Natural killer cell (primary cell): ENCODE data around the gene TPO. TPM values are rescaled to one million over a fixed set of nuclear protein-coding genes. Genes with fewer than 3 reads are reported as not detected.

Source experiments
- ATAC-seq, 3 donors: fragments of 150-1000 bp in 2 of 3; fragments of 200-7000 bp in 1 of 3; cut with Tn5 transposase; 1 replicate in 1 of 3; 2 replicates in 2 of 3; pipeline ENCODE4 v1.10.0; 2021; ENCODE audit warnings: mild to moderate bottlenecking in 2 of 3, moderate library complexity in 2 of 3
- DNase-seq, 2 donors: peaks; one replicate each; pipeline versions ENCODE4 v3.0.0 to v3.0.0-alpha.2; 2013 to 2021; ENCODE audit warnings: mixed read lengths in 1 of 2
- H3K27ac ChIP-seq: one replicate; pipeline ENCODE4 v1.5.1; 2013; ENCODE audit warnings: mild to moderate bottlenecking, low read length
- H3K27me3 ChIP-seq: one replicate; pipeline ENCODE4 v1.6.1; 2013; ENCODE audit warnings: low read length; ENCODE audit not compliant: control insufficient read depth, insufficient read depth
- H3K36me3 ChIP-seq: one replicate; pipeline ENCODE4 v1.6.1; 2013; ENCODE audit warnings: low read length; ENCODE audit not compliant: control insufficient read depth, insufficient read depth
- H3K4me1 ChIP-seq: one replicate; pipeline ENCODE4 v1.6.1; 2013; ENCODE audit warnings: low read length; ENCODE audit not compliant: control insufficient read depth, insufficient read depth
- H3K4me3 ChIP-seq: one replicate; pipeline ENCODE4 v1.5.1; 2013; ENCODE audit warnings: low read length
- H3K9me3 ChIP-seq: one replicate; pipeline ENCODE4 v1.6.1; 2013; ENCODE audit warnings: low read length; ENCODE audit not compliant: control insufficient read depth, insufficient read depth
- H3K27ac Mint-ChIP-seq, 2 donors: one replicate each; pipeline ENCODE4 v1.8.0; 2022; ENCODE audit warnings: mild to moderate bottlenecking in 2 of 2, mixed read lengths in 2 of 2, moderate library complexity in 1 of 2
- H3K27me3 Mint-ChIP-seq, 2 donors: one replicate each; pipeline ENCODE4 v1.8.0; 2022; ENCODE audit warnings: low read depth in 2 of 2, mixed read lengths in 2 of 2
- H3K36me3 Mint-ChIP-seq: one replicate; pipeline ENCODE4 v1.8.0; 2022; ENCODE audit warnings: mixed read lengths
- H3K4me1 Mint-ChIP-seq, 2 donors: one replicate each; pipeline ENCODE4 v1.8.0; 2022; ENCODE audit warnings: mixed read lengths in 2 of 2
- H3K4me3 Mint-ChIP-seq: one replicate; pipeline ENCODE4 v1.8.0; 2022; ENCODE audit warnings: mild to moderate bottlenecking, moderate library complexity, mixed read lengths
- H3K9me3 Mint-ChIP-seq, 2 donors: one replicate each; pipeline ENCODE4 v1.8.0; 2022; ENCODE audit warnings: mixed read lengths in 2 of 2
- WGBS: methylation state at CpG from one replicate; pipeline ENCODE4 v1.1.7; 2013; ENCODE audit warnings: missing lambda C conversion rate; ENCODE audit not compliant: insufficient coverage; 5-methylcytosine and 5-hydroxymethylcytosine counted together
- intact Hi-C: fragments of 100-400 bp; cut with micrococcal nuclease; formaldehyde crosslinking; loops from one replicate; pipeline ENCODE4 v1.14.2; 2022
- total RNA-seq, 4 donors: library from RNA; stranded (reverse); fragments of 120-200 nt in 1 of 4; gene quantifications; one replicate each; pipeline versions ENCODE4 v1.2.3 to v1.2.4, GENCODE V29; 2013 to 2022
- TF ChIP-seq, protein P1 (sequence below): fragments of 200-600 bp; IDR thresholded peaks from one replicate; pipeline ENCODE4 v1.8.0; 2022; ENCODE audit warnings: antibody characterized with exemption

TPO gene
- total RNA-seq, 3 donors from 2014 or later (not counting 1 experiment from before 2014, with no cell fraction given): not detected

DNA sequence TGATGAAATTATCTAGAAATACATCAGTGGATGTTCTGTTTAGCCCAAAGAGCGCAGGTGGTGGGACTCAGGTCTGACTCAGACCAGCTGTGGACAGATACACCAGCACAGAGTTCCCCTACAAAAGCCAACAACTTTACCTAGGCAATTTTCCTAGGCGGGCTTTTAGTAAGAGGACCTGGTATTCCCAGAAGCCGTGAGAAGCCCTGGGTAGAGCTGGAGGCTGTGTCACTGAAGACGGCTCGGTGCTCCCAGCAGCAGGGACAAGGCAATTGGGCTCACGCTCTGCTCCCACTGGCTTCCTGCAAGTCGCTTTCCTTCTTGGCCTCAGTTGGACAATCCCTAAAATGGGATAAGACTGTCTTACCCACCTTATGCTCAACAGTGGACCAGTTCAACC lies 41.1 kb downstream of the TPO start:
- DNase-seq (no peak), ATAC-seq (no peak)
- Histone ChIP-seq H3K4me3 (no peak overlapping the region), H3K27ac (no peak overlapping the region), H3K9me3 (no peaks in the 10 kb centered on the region), H3K36me3 (no peaks in the 10 kb centered on the region), H3K4me1 (no peaks in the 10 kb centered on the region), H3K27me3 (no peaks in the 10 kb centered on the region)
- peaks cover 5 to 23% of the 10 kb centered on the region in 2 donors for H3K27me3 Mint-ChIP-seq
- WGBS: 93% methylated on average over 7 of the region's 7 CpGs
- no peaks in the 10 kb centered on the region for H3K4me1 Mint-ChIP-seq
- TF ChIP-seq, protein P1, sequence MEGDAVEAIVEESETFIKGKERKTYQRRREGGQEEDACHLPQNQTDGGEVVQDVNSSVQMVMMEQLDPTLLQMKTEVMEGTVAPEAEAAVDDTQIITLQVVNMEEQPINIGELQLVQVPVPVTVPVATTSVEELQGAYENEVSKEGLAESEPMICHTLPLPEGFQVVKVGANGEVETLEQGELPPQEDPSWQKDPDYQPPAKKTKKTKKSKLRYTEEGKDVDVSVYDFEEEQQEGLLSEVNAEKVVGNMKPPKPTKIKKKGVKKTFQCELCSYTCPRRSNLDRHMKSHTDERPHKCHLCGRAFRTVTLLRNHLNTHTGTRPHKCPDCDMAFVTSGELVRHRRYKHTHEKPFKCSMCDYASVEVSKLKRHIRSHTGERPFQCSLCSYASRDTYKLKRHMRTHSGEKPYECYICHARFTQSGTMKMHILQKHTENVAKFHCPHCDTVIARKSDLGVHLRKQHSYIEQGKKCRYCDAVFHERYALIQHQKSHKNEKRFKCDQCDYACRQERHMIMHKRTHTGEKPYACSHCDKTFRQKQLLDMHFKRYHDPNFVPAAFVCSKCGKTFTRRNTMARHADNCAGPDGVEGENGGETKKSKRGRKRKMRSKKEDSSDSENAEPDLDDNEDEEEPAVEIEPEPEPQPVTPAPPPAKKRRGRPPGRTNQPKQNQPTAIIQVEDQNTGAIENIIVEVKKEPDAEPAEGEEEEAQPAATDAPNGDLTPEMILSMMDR: no peak
- no peak overlapping the region for H3K4me3 Mint-ChIP-seq
- H3K36me3 Mint-ChIP-seq: no peaks in the 10 kb centered on the region
- no peaks in the 10 kb centered on the region for H3K9me3 Mint-ChIP-seq
- intact Hi-C loops: no loop called here
- H3K27ac Mint-ChIP-seq: no peak overlapping the region

DNA sequence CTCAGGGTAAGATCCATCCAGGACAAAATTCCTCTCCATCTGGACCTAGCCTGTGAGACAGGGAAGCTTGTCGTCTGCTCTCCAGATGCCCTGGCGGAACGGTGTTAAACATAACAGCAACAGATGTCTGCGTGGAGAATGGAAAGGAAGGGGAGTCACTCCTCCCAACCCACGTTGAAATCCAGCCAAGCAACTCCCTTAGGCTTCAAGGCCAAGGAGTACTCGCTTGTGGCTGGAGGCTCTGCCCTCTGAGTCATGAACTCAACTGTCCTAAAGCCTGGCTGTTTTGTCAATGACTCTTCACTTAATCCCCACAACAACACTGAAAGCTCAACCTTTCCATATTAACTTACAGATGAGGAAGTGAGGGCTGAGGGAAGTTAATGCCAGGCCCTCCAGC lies 42.2 kb downstream of the TPO start:
- no peak overlapping the region for H3K4me3 Mint-ChIP-seq

DNA sequence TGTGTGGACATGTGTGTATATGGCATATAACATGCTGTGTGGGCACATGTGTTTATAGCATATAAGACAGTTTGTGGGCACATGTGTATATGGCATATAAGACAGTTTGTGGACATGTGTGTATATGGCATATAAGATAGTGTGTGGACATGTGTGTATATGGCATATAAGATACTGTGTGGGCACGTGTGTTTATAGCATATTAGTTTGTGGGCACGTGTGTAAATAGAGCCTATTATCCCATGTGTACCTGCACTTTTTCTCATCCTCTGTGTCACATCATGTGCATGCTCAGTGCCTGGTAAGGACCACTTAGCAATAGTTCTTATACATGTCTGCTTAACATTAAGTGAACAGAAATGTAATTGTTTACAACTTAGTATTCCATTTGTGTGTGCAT lies 45.2 kb downstream of the TPO start:
- TF ChIP-seq, protein P1: no peak
- Mint-ChIP-seq H3K36me3 (no peaks in the 10 kb centered on the region), H3K27ac (no peak overlapping the region), H3K4me1 (no peaks in the 10 kb centered on the region), H3K4me3 (no peak overlapping the region), H3K9me3 (no peaks in the 10 kb centered on the region), H3K27me3 (peaks cover 0 to 7% of the 10 kb centered on the region in 2 donors)
- Histone ChIP-seq H3K36me3 (no peaks in the 10 kb centered on the region), H3K27me3 (no peaks in the 10 kb centered on the region), H3K9me3 (no peaks in the 10 kb centered on the region), H3K27ac (no peak overlapping the region), H3K4me1 (no peaks in the 10 kb centered on the region), H3K4me3 (no peak overlapping the region)
- intact Hi-C loops: no loop called here
- DNase-seq (no peak), ATAC-seq (no peak)
- WGBS: 100% methylated on average over 1 of the region's 2 CpGs

More for the DNA sequence above, 42.2 kb downstream of the TPO start:
- TF ChIP-seq, protein P1: no peak
- no peak for ATAC-seq
- Mint-ChIP-seq H3K27ac (no peak overlapping the region), H3K4me1 (no peaks in the 10 kb centered on the region), H3K27me3 (peaks cover 0 to 16% of the 10 kb centered on the region in 2 donors), H3K36me3 (no peaks in the 10 kb centered on the region), H3K9me3 (no peaks in the 10 kb centered on the region)
- no peaks in the 10 kb centered on the region for H3K4me1 ChIP-seq
- WGBS: 79% methylated on average over 6 of the region's 6 CpGs
- H3K27ac ChIP-seq: no peak overlapping the region
- H3K9me3 ChIP-seq: no peaks in the 10 kb centered on the region
- H3K36me3 ChIP-seq: no peaks in the 10 kb centered on the region
- H3K4me3 ChIP-seq: no peak overlapping the region
- DNase-seq: no peak
- intact Hi-C loops: no loop called here
- no peaks in the 10 kb centered on the region for H3K27me3 ChIP-seq

DNA sequence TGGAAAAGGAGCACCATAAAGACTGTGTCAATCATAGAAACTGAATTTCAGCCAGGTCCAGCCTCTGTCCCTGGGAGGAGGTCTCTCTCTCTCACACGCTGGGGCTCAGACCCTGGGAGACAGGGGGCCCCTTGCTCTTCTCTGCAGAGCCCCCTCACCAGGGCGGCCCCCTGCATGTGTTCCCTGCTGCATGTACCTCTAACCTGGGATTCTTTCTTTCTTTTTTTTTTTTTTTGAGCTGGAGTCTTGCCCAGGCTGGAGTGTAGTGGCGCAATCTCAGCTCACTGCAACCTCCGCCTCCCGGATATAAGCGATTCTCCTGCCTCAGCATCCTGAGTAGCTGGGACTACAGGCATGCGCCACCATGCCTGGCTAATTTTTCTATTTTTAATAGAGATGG lies 46.5 kb downstream of the TPO start:
- TF ChIP-seq, protein P1: no peak
- H3K27ac Mint-ChIP-seq: no peak overlapping the region
- DNase-seq (no peak), ATAC-seq (no peak)
- no peaks in the 10 kb centered on the region for H3K4me1 Mint-ChIP-seq
- Histone ChIP-seq H3K4me1 (no peaks in the 10 kb centered on the region), H3K4me3 (no peak overlapping the region), H3K27me3 (no peaks in the 10 kb centered on the region), H3K27ac (no peak overlapping the region), H3K36me3 (no peaks in the 10 kb centered on the region), H3K9me3 (no peaks in the 10 kb centered on the region)
- peaks cover 0 to 7% of the 10 kb centered on the region in 2 donors for H3K27me3 Mint-ChIP-seq
- no peak overlapping the region for H3K4me3 Mint-ChIP-seq
- H3K9me3 Mint-ChIP-seq: no peaks in the 10 kb centered on the region
- 69% methylated on average over 7 of the region's 7 CpGs for WGBS
- H3K36me3 Mint-ChIP-seq: no peaks in the 10 kb centered on the region
- intact Hi-C loops: no loop called here
